Kidney epithelial cell (primary cell): ENCODE data around the gene CFHR5. TPM values are rescaled to one million over a fixed set of nuclear protein-coding genes. Genes with fewer than 3 reads are reported as not detected.
"Not testable (repeated sequence)": the region's sequence is repeated elsewhere in the genome, so short reads cannot be mapped to it uniquely, and the experiment has no call there.

Experiments
- DNase-seq: peaks from one replicate; pipeline ENCODE4 v3.0.0-alpha.2; 2010; ENCODE audit warnings: low read depth
- H3K27me3 ChIP-seq: 2 replicates; pipeline ENCODE4 v1.6.0; 2011; ENCODE audit warnings: low read length; ENCODE audit not compliant: control insufficient read depth, insufficient read depth
- H3K36me3 ChIP-seq: 2 replicates; pipeline ENCODE4 v1.5.1; 2011; ENCODE audit warnings: low read length; ENCODE audit not compliant: control insufficient read depth, insufficient read depth
- H3K4me3 ChIP-seq: 2 replicates; pipeline ENCODE4 v1.5.1; 2011; ENCODE audit warnings: low read depth, mild to moderate bottlenecking, control low read depth, low read length
- total RNA-seq: library from RNA; depleted of rRNA; stranded (reverse); fragments of >200 nt; gene quantifications from 2 replicates; pipeline ENCODE4 v1.2.3, GENCODE V29; 2015
- TF ChIP-seq, protein P1 (sequence below): IDR thresholded peaks from 2 replicates; pipeline ENCODE4 v1.5.1; 2011; ENCODE audit warnings: mild to moderate bottlenecking, moderate library complexity, low read length, control low read depth, inconsistent platforms; ENCODE audit not compliant: insufficient read depth, poor library complexity, severe bottlenecking

Gene CFHR5
- total RNA-seq, 1 donor from 2014 or later = not detected

DNA sequence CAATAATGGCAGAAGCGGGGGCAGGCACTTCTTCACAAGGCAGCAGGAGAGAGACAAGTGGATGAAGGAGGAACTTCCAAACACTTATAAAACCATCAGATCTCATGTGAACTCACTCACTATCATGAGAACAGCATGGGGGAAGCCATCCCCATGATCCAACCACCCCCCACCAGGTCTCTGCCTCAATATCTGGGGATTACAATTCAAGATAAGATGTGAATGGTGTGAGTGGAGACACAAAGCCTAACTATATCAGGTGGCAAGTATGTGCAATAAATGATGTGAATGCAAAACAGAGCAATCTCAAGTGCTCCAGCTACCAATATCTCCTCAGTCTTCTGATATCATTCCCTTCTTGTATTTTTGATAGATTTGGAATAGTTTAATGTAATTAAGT is 21.4 kb upstream of the CFHR5 start:
- Histone ChIP-seq H3K36me3 (no peaks in the 10 kb centered on the region), H3K4me3 (no peak overlapping the region)
- TF ChIP-seq, protein P1, sequence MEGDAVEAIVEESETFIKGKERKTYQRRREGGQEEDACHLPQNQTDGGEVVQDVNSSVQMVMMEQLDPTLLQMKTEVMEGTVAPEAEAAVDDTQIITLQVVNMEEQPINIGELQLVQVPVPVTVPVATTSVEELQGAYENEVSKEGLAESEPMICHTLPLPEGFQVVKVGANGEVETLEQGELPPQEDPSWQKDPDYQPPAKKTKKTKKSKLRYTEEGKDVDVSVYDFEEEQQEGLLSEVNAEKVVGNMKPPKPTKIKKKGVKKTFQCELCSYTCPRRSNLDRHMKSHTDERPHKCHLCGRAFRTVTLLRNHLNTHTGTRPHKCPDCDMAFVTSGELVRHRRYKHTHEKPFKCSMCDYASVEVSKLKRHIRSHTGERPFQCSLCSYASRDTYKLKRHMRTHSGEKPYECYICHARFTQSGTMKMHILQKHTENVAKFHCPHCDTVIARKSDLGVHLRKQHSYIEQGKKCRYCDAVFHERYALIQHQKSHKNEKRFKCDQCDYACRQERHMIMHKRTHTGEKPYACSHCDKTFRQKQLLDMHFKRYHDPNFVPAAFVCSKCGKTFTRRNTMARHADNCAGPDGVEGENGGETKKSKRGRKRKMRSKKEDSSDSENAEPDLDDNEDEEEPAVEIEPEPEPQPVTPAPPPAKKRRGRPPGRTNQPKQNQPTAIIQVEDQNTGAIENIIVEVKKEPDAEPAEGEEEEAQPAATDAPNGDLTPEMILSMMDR = no peak

DNA sequence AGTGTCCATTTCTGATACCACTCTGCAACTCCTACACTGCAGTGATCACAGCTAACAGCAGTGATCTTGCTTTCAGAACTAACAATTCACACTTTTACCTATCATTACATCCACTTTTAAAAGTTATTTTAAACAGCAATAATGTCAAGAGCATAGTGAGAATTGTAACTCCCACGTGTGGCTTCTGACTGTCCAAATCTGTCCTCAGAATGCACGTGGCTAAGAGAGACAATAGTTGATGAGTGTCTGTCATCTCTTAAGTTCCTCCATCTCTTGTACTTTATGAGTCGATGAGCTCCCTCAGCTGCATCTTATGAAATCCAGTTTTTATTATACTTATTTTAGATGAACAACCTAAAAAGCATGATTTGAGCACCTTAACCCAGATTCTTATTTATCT is 16.5 kb upstream of the CFHR5 start:
- no peak overlapping the region for H3K4me3 ChIP-seq
- H3K27me3 ChIP-seq = no peaks in the 10 kb centered on the region
- no peaks in the 10 kb centered on the region for H3K36me3 ChIP-seq
- no peak for DNase-seq
- TF ChIP-seq, protein P1 = no peak

More for the DNA sequence above, 21.4 kb upstream of the CFHR5 start:
- DNase-seq = no peak
- H3K27me3 ChIP-seq = no peaks in the 10 kb centered on the region

DNA sequence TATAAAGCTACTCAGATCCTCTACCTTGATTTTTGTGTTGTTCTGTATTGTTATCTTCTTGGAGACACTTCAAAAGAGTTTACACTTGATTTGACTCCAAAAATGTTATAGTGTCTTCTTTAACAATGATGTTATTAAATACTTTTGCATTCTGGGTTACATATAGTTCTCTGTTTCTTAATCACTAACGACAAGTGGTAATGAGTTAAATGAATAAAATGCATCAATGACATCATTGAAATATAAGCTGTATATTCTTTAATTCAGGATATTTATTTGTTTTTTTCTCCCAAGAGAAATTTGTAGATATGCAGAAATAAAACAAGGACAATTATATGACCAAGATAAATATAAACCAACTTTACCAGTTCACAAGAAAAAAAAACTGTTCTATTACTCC is 7.2 kb upstream of the CFHR5 start:
- H3K27me3 ChIP-seq = no peaks in the 10 kb centered on the region
- TF ChIP-seq, protein P1 = no peak

DNA sequence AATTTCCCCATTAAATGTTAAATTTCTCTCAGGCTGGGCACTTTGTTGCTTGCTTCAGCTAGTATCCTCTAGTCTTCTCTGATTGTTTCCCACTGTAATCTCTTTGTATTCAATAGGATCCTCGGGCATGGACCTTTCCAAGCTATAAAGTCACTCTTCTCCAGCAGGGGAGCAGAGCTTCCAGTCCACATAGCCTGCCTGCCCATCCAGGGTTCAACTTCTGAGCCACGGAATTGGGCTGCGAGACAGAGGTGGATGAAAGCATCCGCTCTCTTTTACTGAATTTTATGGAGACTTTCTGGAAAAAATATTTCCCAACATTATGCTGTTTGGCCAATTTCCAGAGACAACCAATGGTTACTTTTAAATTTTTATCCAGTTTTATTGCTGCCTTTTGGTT is 1.1 kb upstream of the CFHR5 start:
- Histone ChIP-seq H3K36me3 (no peaks in the 10 kb centered on the region), H3K27me3 (no peaks in the 10 kb centered on the region), H3K4me3 (no peak overlapping the region)
- DNase-seq = no peak
- TF ChIP-seq, protein P1 = no peak

More for the DNA sequence above, 7.2 kb upstream of the CFHR5 start:
- DNase-seq = no peak
- Histone ChIP-seq H3K4me3 (no peak overlapping the region), H3K36me3 (no peaks in the 10 kb centered on the region)

- Histone ChIP-seq H3K4me3 (no peak overlapping the region), H3K36me3 (no peaks in the 10 kb centered on the region), H3K27me3 (no peaks in the 10 kb centered on the region)
- DNase-seq = no peak
- TF ChIP-seq, protein P1 = no peak
Observed at GRCh38 chr1:196980859-196981258, 3.5 kb downstream of the CFHR5 start.

GRCh38 chr1:196982247-196982646 is 4.9 kb downstream of the CFHR5 start:
- not testable (repeated sequence) for H3K4me3 ChIP-seq, H3K27me3 ChIP-seq, DNase-seq, H3K36me3 ChIP-seq

GRCh38 chr1:196991919-196992651 is 14.7 kb downstream of the CFHR5 start:
- H3K4me3 ChIP-seq, H3K27me3 ChIP-seq, H3K36me3 ChIP-seq, DNase-seq: not testable (repeated sequence)
